IPS-18a (cell line): ENCODE measurements around the gene CADM2.
"Not testable (repeated sequence)": the region's sequence is repeated elsewhere in the genome, so short reads cannot be mapped to it uniquely, and the experiment has no call there.

Experiments
- H3K27ac ChIP-seq: one replicate; pipeline ENCODE4 v1.5.1; 2013; ENCODE audit warnings: low read length
- H3K27me3 ChIP-seq: one replicate; pipeline ENCODE4 v1.6.1; 2013; ENCODE audit warnings: mild to moderate bottlenecking, low read length; ENCODE audit not compliant: control insufficient read depth, insufficient read depth
- H3K36me3 ChIP-seq: one replicate; pipeline ENCODE4 v1.6.1; 2013; ENCODE audit warnings: low read depth, low read length; ENCODE audit not compliant: control insufficient read depth
- H3K4me1 ChIP-seq: one replicate; pipeline ENCODE4 v1.6.1; 2013; ENCODE audit warnings: low read depth, low read length; ENCODE audit not compliant: control insufficient read depth
- H3K4me3 ChIP-seq: one replicate; pipeline ENCODE4 v1.5.1; 2013; ENCODE audit warnings: low read length
- H3K9ac ChIP-seq: one replicate; pipeline ENCODE4 v1.6.1; 2013; ENCODE audit warnings: mild to moderate bottlenecking, low read length, moderate library complexity
- H3K9me3 ChIP-seq: one replicate; pipeline ENCODE4 v1.6.1; 2013; ENCODE audit warnings: low read depth, low read length; ENCODE audit not compliant: control insufficient read depth

The CADM2 gene

DNA sequence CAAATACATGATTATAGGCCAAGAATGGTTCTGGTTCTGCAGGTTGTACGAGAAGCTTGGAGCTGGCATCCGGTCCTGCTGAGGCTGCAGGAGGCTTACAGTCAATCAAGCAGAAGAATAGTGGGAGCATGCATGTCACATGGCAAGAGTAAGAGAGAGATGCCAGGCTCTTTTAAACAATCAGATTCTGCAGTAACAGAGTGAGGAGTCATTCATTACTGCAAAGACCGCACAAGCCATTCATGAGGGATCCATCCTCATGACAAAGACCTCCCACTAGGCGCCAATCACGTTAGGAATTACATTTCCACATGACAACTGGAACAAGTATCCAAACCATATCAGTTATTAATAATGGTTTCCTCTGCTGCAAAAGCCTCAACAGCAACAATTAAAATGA is 536.8 kb downstream of the CADM2 start:
- Histone ChIP-seq H3K9ac (no peak overlapping the region), H3K27me3 (no peaks in the 10 kb centered on the region), H3K36me3 (no peaks in the 10 kb centered on the region), H3K9me3 (no peaks in the 10 kb centered on the region), H3K27ac (no peak overlapping the region), H3K4me1 (no peaks in the 10 kb centered on the region), H3K4me3 (no peak overlapping the region)

DNA sequence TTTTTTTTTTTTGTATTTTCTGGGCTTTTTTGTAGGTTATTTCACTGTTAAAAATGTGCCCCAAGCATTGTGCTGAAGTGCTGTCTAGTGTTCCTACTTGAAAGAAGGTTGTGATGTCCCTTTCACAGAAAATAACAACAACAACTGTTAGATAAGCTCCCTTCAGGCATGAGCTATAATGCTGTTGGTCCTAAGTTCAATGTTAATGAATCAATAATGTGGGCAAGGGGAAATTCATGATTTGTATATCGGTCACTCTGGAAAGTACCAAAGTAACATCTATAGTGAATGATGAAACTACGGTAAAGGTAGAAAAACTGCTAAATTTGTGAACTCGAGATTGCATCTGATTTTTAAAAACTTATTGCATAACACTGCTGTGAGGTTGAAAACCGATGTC is 539.4 kb downstream of the CADM2 start:
- Histone ChIP-seq H3K36me3 (no peaks in the 10 kb centered on the region), H3K4me3 (no peak overlapping the region), H3K27ac (no peak overlapping the region), H3K27me3 (no peaks in the 10 kb centered on the region), H3K9ac (no peak overlapping the region), H3K4me1 (no peaks in the 10 kb centered on the region), H3K9me3 (no peaks in the 10 kb centered on the region)

DNA sequence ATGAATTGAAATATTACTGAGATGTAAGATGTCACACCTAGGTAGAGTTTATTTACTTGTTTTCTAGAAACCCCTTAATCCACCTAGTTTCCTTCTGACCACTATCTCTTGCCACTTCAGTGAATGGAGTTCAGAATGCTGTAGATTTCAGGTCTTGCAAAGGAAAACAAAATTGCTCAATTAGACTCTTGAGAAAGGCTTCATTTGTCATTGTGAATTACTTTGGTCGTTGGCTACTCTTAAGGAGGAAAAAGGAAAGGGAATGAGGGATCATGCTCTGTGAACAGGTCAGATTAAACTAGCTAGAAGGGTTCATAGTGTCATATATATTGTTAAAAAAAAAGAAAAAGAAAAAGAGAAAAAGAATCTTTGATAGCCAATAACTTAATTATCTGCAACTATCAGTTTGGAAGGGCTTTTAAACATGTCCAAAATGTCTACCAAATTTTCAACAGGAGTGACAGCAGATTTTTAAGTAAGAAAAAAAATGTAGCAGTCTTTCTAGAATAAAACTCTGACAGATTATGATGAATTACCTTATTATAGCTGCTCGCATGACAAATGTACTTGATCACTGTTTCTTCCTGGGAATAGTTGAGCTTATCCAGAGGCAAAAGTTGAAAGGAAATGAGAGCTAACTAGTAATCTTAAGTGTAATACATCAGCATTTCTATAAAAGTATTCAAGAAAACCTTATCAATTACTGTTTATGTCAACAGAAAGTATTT is 543.5 kb downstream of the CADM2 start:
- H3K9ac ChIP-seq: no peak overlapping the region
- H3K4me3 ChIP-seq: no peak overlapping the region
- no peak overlapping the region for H3K27ac ChIP-seq
- H3K36me3 ChIP-seq: no peaks in the 10 kb centered on the region
- no peaks in the 10 kb centered on the region for H3K4me1 ChIP-seq
- H3K27me3 ChIP-seq: no peaks in the 10 kb centered on the region
- no peaks in the 10 kb centered on the region for H3K9me3 ChIP-seq

- H3K4me3 ChIP-seq, H3K9me3 ChIP-seq, H3K36me3 ChIP-seq, H3K4me1 ChIP-seq, H3K27ac ChIP-seq, H3K9ac ChIP-seq, H3K27me3 ChIP-seq: not testable (repeated sequence)
These were observed 545.5 kb downstream of the CADM2 start for GRCh38 chr3:85504129-85504784.

GRCh38 chr3:85504785-85505511 is 546.2 kb downstream of the CADM2 start:
- not testable (repeated sequence) for H3K4me3 ChIP-seq, H3K36me3 ChIP-seq, H3K27me3 ChIP-seq, H3K9me3 ChIP-seq, H3K9ac ChIP-seq, H3K27ac ChIP-seq, H3K4me1 ChIP-seq

DNA sequence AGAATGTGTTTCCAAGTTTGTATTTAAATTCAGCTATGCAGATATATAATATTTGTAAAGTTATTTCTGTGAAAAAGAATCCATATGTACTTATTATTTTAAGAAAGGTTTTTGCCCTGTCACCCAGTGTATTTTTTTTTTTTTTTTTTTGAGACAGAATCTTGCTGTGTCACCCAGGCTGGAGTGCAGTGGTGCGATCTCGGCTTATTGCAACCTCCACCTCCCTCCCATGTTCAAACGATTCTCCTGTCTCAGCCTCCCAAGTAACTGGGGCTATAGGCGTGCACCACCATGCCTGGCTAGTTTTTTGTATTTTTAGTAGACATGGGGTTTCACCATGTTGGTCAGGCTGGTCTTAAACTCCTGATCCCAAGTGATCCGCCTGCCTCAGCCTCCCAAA is 548.3 kb downstream of the CADM2 start:
- not testable (repeated sequence) for H3K4me1 ChIP-seq, H3K27ac ChIP-seq, H3K9ac ChIP-seq, H3K27me3 ChIP-seq, H3K36me3 ChIP-seq, H3K9me3 ChIP-seq, H3K4me3 ChIP-seq

DNA sequence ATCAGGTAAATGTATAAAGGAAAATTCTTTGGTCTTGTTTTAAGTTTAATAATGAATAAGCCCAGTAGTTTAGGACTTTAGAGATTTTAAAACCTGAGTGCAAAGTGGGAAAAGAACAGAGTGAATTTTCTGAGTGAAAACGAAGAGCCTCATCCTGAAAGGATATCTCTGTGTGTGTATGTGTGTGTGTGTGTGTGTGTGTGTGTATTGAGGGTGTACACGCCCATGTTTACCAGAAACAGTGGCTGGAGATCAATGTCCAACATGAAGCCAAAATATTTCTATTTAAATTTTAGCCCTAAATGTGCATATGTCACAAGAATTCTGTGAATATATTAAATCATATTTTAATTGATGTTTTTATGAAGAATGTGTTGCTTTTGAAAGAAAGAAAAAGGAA is 549.9 kb downstream of the CADM2 start:
- no peaks in the 10 kb centered on the region for H3K27me3 ChIP-seq
- no peaks in the 10 kb centered on the region for H3K4me1 ChIP-seq
- H3K4me3 ChIP-seq: no peak overlapping the region
- no peaks in the 10 kb centered on the region for H3K36me3 ChIP-seq
- H3K27ac ChIP-seq: no peak overlapping the region
- no peak overlapping the region for H3K9ac ChIP-seq
- no peaks in the 10 kb centered on the region for H3K9me3 ChIP-seq

DNA sequence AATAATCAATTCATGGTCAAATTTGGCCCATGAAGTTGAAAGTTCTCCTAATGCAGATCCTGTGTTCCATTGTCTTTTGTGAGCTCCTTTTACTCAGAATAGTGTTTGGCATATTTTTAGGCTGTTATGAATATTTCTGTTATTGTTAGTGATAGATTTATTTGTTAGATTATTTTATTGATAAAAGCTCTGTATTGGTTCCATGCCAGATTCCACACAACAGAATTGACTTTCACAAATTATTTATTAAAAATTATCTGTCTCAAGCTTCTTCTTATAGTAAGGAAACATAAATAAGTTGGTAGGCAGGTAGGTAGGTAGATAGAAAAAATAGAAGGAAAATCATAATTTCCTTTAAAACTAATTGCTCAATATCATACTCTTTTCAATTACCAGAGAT is 557.4 kb downstream of the CADM2 start:
- no peaks in the 10 kb centered on the region for H3K36me3 ChIP-seq
- no peak overlapping the region for H3K9ac ChIP-seq
- no peaks in the 10 kb centered on the region for H3K9me3 ChIP-seq
- H3K27ac ChIP-seq: no peak overlapping the region
- no peak overlapping the region for H3K4me3 ChIP-seq
- H3K4me1 ChIP-seq: no peaks in the 10 kb centered on the region
- H3K27me3 ChIP-seq: no peaks in the 10 kb centered on the region

DNA sequence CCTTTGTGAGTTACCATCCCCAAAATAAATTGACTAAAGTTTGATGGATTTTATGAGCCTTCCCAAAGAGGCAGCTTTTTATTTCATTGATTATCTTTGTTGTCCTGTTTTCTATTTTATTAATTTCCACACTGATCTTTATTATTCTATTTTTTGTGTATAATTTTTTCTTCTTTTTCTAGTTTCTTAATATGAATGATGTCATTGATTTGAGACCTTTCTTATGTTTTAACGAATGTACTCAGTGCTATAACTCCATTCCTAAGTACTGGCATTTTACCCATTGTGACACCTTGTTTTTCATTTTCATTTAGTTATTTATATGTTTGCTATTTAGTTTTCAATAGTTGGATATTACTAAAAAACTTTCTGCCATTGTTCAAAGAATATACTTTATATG is 565.3 kb downstream of the CADM2 start:
- no peaks in the 10 kb centered on the region for H3K27me3 ChIP-seq
- H3K4me1 ChIP-seq: no peaks in the 10 kb centered on the region
- H3K27ac ChIP-seq: no peak overlapping the region
- H3K36me3 ChIP-seq: no peaks in the 10 kb centered on the region
- no peak overlapping the region for H3K4me3 ChIP-seq
- H3K9me3 ChIP-seq: no peaks in the 10 kb centered on the region
- no peak overlapping the region for H3K9ac ChIP-seq

DNA sequence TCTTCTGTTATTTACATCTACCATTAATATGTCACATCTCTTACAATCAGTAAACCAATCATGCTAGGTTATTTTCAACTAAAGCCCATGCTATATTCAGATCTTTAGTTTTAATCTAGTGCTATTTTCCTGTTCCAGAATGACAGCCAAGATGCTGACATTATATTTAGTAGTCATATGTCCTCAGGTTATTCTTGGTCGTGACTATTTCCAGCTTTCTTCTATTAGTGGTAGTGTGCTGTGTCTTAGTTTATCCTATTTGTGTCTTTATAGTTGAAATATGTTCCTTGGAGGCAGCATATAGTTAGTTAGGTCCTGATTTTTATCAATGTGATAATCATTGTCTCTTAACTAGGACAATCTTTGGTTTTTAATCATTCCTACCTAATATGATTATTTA is 566.5 kb downstream of the CADM2 start:
- H3K9me3 ChIP-seq: no peaks in the 10 kb centered on the region
- no peak overlapping the region for H3K9ac ChIP-seq
- H3K36me3 ChIP-seq: no peaks in the 10 kb centered on the region
- H3K4me1 ChIP-seq: no peaks in the 10 kb centered on the region
- H3K27me3 ChIP-seq: no peaks in the 10 kb centered on the region
- H3K27ac ChIP-seq: no peak overlapping the region
- H3K4me3 ChIP-seq: no peak overlapping the region

GRCh38 chr3:85533586-85533985 is 574.8 kb downstream of the CADM2 start:
- Histone ChIP-seq H3K9me3 (no peaks in the 10 kb centered on the region), H3K27ac (no peak overlapping the region), H3K4me3 (no peak overlapping the region), H3K4me1 (no peaks in the 10 kb centered on the region), H3K36me3 (no peaks in the 10 kb centered on the region), H3K27me3 (no peaks in the 10 kb centered on the region), H3K9ac (no peak overlapping the region)

DNA sequence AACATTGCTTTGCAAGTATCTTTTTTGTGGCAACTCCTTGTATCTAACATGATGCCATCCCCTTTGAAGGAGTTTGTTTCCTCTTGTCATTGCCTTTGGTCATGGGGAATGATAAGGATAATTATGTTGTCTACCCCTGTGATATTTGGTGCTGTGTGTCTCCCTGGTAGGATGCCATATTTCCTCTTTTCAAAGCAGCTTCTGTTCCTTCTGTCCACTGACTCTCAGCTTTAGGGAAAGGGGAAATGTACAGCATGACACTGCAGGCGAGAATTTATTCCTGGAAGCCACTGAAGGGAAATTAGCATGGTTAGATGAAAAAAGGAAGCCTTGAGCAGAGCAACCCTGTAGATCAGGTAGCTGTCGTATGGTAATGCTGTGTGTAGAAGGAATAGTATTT is 576.7 kb downstream of the CADM2 start:
- no peaks in the 10 kb centered on the region for H3K4me1 ChIP-seq
- H3K36me3 ChIP-seq: no peaks in the 10 kb centered on the region
- H3K4me3 ChIP-seq: no peak overlapping the region
- no peak overlapping the region for H3K27ac ChIP-seq
- no peaks in the 10 kb centered on the region for H3K9me3 ChIP-seq
- no peak overlapping the region for H3K9ac ChIP-seq
- no peaks in the 10 kb centered on the region for H3K27me3 ChIP-seq
